MCF 10A (cell line): Measurements from ENCODE around the gene ADPRS. TPM values are rescaled to one million over a fixed set of nuclear protein-coding genes. Genes with fewer than 3 reads are reported as not detected.

Experiments used
- BruUV-seq: library from RNA; stranded (reverse); fragments of 400-500 nt; replicated peaks from 2 replicates; lab custom pipeline; 2021; lab: Mats Ljungman, UMichigan
- CTCF ChIA-PET: fragments of 300-600 bp; sonication (Branson Sonifier 250); formaldehyde crosslinking; extraction: SDS; loops from one replicate; lab custom pipeline; 2021; ENCODE audit warnings: antibody characterized with exemption, inconsistent platforms; lab: Yijun Ruan, JAX
- POLR2A ChIA-PET: fragments of 300-600, 350-650 bp; sonication (Branson Sonifier 250); formaldehyde crosslinking; extraction: SDS; loops from one replicate; lab custom pipeline; 2020; ENCODE audit warnings: antibody characterized with exemption, inconsistent platforms; lab: Yijun Ruan, JAX
- DNase-seq: peaks from one replicate; pipeline ENCODE4 v3.0.0-alpha.2; 2018; ENCODE audit not compliant: unreplicated experiment
- H3K27ac Mint-ChIP-seq: one replicate; pipeline ENCODE4 v1.8.0; 2022; ENCODE audit warnings: mild to moderate bottlenecking, low read depth, mixed read lengths; ENCODE audit not compliant: unreplicated experiment
- H3K27me3 Mint-ChIP-seq: one replicate; pipeline ENCODE4 v1.8.0; 2022; ENCODE audit warnings: mixed read lengths; ENCODE audit not compliant: insufficient read depth, unreplicated experiment
- H3K36me3 Mint-ChIP-seq: one replicate; pipeline ENCODE4 v1.8.0; 2022; ENCODE audit warnings: mild to moderate bottlenecking, moderate library complexity, mixed read lengths; ENCODE audit not compliant: insufficient read depth, unreplicated experiment
- H3K4me1 Mint-ChIP-seq: one replicate; pipeline ENCODE4 v1.8.0; 2022; ENCODE audit warnings: mixed read lengths; ENCODE audit not compliant: insufficient read depth, unreplicated experiment
- H3K4me3 Mint-ChIP-seq: one replicate; pipeline ENCODE4 v1.8.0; 2022; ENCODE audit warnings: mild to moderate bottlenecking, moderate library complexity, mixed read lengths; ENCODE audit not compliant: unreplicated experiment
- H3K9me3 Mint-ChIP-seq: one replicate; pipeline ENCODE4 v1.8.0; 2022; ENCODE audit warnings: mixed read lengths; ENCODE audit not compliant: unreplicated experiment
- CTCF ChIP-seq: fragments of 200-600 bp; IDR thresholded peaks from one replicate; pipeline ENCODE4 v1.8.0; 2022; ENCODE audit warnings: antibody characterized with exemption, mild to moderate bottlenecking; ENCODE audit not compliant: unreplicated experiment
- intact Hi-C: fragments of 100-400 bp; cut with micrococcal nuclease; formaldehyde crosslinking; loops from 2 replicates; pipeline ENCODE4 v1.14.1; 2022
- total RNA-seq: library from RNA; stranded (reverse); gene quantifications from 2 replicates; pipeline ENCODE4 v1.2.3, GENCODE V29; 2022

The ADPRS gene
- total RNA-seq, 1 experiment from 2014 or later = 26.4 TPM

- no peak for DNase-seq
- H3K27ac Mint-ChIP-seq = no peak overlapping the region
- CTCF ChIA-PET = interaction anchor here (0.6 to 0.9 kb wide), 3 partner anchors 10 to 22 kb away, joined by 3 to 5 read pairs (median 3); no protein-coding TSS in a partner anchor
- POLR2A ChIA-PET = interaction anchor here (0.7 kb wide), 1 partner anchor 102 kb away, joined by 3 read pairs; the partner anchor contains the start of gene THRAP3
- no TSS peak for BruUV-seq
- peaks cover 21% of the 10 kb centered on the region for H3K27me3 Mint-ChIP-seq
- intact Hi-C loops = no loop called here
- H3K4me3 Mint-ChIP-seq = no peak overlapping the region
- no peaks in the 10 kb centered on the region for H3K36me3 Mint-ChIP-seq
- no peaks in the 10 kb centered on the region for H3K4me1 Mint-ChIP-seq
- TF ChIP-seq CTCF = no peak
- H3K9me3 Mint-ChIP-seq = no peaks in the 10 kb centered on the region
These were observed 33.7 kb downstream of the ADPRS start for GRCh38 chr1:36122062-36123030.

DNA sequence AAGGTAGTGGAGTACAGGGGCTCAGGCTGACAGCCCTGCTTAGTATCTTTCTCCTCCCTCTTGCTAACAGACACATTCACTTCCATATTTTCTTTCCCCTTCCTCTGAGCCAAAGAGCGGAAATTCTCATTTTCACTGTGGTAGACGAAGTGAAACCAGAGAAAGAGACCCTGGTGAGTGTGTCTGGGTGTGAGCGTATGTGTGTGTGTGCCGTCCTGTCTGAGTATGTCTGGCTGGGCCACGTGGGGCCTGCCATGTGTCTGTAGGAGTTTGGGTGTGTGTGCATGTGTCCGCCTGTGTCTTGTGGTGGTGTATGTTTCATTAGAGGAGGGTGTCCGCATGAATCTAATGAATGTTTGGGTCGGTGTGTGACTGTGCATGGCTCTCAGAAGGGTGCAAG, 34.7 kb downstream of the ADPRS start:
- no peaks in the 10 kb centered on the region for H3K4me1 Mint-ChIP-seq
- H3K4me3 Mint-ChIP-seq = no peak overlapping the region
- POLR2A ChIA-PET = no interaction called here
- no peaks in the 10 kb centered on the region for H3K36me3 Mint-ChIP-seq
- no peaks in the 10 kb centered on the region for H3K9me3 Mint-ChIP-seq
- peaks cover 21% of the 10 kb centered on the region for H3K27me3 Mint-ChIP-seq
- no peak for DNase-seq
- TF ChIP-seq CTCF = no peak
- intact Hi-C loops = no loop called here
- BruUV-seq = no TSS peak
- CTCF ChIA-PET = no interaction called here
- H3K27ac Mint-ChIP-seq = no peak overlapping the region

- intact Hi-C loops = no loop called here
- Mint-ChIP-seq H3K4me1 (no peaks in the 10 kb centered on the region), H3K27ac (no peak overlapping the region), H3K4me3 (peak overlapping the region; percentile 23), H3K9me3 (no peaks in the 10 kb centered on the region), H3K27me3 (peaks cover 21% of the 10 kb centered on the region), H3K36me3 (peaks cover 5% of the 10 kb centered on the region)
- POLR2A ChIA-PET = no interaction called here
- BruUV-seq = no TSS peak
- CTCF ChIA-PET = no interaction called here
- TF ChIP-seq CTCF = no peak
- no peak for DNase-seq
These were observed 35.9 kb downstream of the ADPRS start for GRCh38 chr1:36124404-36125128.
